Measurements from ENCODE around the gene ACY1. TPM values are rescaled to one million over a fixed set of nuclear protein-coding genes. Genes with fewer than 3 reads are reported as not detected.

ACY1 gene
- total RNA-seq, 1 experiment from 2014 or later: 50.3 TPM

DNA sequence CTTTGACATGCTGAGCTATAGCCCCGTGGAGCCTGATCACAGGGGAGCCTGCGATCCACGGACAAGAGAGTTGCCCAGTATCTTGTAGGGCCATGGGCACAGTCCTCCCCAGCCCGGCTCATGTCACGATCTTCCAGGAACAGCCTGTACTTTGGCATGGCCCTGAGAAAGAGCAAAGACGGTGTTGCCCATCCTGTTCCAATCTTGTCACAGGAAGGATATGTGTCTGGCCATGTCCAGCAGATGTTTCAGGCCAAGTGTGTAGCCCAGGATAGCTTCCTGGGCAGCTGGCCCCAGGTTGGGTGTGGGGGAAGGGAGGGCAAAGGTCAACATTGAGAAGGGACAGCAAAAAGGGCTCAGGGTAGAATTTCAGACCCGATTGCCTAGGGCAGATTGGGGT, 29.4 kb downstream of the ACY1 start:
- intact Hi-C loops (cut with micrococcal nuclease; ENCODE audit: unreplicated experiment) (no loop called here), in situ Hi-C loops (cut with HindIII; ENCODE audit: low pct_unique_long_range_greater_than_20kb, low sequenced_read_pairs) (no loop called here)
- no TSS peak for BruUV-seq (replicated peaks)
- Histone ChIP-seq H3K4me3 (ENCODE audit: low read depth in 2 of 2, low read length in 2 of 2) (no peak overlapping the region), H3K27me3 (ENCODE audit: control insufficient read depth, insufficient read depth, low read length) (no peaks in the 10 kb centered on the region), H3K36me3 (ENCODE audit: control insufficient read depth, insufficient read depth, low read length) (no peaks in the 10 kb centered on the region), H3K4me1 (ENCODE audit: control insufficient read depth, insufficient read depth, low read length) (no peaks in the 10 kb centered on the region), H3K9me3 (ENCODE audit: control insufficient read depth, insufficient read depth, low read depth, low read length) (no peaks in the 10 kb centered on the region), H3K27ac (ENCODE audit: low read length) (no peak overlapping the region)
- POLR2A ChIA-PET: no interaction called here
- ATAC-seq (no peak), DNase-seq (ENCODE audit: low read depth, low spot score) (no peak)
- TF ChIP-seq, protein P1, sequence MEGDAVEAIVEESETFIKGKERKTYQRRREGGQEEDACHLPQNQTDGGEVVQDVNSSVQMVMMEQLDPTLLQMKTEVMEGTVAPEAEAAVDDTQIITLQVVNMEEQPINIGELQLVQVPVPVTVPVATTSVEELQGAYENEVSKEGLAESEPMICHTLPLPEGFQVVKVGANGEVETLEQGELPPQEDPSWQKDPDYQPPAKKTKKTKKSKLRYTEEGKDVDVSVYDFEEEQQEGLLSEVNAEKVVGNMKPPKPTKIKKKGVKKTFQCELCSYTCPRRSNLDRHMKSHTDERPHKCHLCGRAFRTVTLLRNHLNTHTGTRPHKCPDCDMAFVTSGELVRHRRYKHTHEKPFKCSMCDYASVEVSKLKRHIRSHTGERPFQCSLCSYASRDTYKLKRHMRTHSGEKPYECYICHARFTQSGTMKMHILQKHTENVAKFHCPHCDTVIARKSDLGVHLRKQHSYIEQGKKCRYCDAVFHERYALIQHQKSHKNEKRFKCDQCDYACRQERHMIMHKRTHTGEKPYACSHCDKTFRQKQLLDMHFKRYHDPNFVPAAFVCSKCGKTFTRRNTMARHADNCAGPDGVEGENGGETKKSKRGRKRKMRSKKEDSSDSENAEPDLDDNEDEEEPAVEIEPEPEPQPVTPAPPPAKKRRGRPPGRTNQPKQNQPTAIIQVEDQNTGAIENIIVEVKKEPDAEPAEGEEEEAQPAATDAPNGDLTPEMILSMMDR (IDR thresholded peaks at IDR 0.05): no peak
- TF ChIP-seq TCF7L2 (IDR thresholded peaks at IDR 0.05; ENCODE audit: low read depth, low read length) (no peak), SIN3A (IDR thresholded peaks at IDR 0.05; ENCODE audit: borderline replicate concordance, insufficient read depth, low read depth, low read length) (no peak), POLR2AphosphoS5 (IDR thresholded peaks at IDR 0.05; ENCODE audit: low read depth, low read length) (no peak)
- TF ChIP-seq, protein P2, sequence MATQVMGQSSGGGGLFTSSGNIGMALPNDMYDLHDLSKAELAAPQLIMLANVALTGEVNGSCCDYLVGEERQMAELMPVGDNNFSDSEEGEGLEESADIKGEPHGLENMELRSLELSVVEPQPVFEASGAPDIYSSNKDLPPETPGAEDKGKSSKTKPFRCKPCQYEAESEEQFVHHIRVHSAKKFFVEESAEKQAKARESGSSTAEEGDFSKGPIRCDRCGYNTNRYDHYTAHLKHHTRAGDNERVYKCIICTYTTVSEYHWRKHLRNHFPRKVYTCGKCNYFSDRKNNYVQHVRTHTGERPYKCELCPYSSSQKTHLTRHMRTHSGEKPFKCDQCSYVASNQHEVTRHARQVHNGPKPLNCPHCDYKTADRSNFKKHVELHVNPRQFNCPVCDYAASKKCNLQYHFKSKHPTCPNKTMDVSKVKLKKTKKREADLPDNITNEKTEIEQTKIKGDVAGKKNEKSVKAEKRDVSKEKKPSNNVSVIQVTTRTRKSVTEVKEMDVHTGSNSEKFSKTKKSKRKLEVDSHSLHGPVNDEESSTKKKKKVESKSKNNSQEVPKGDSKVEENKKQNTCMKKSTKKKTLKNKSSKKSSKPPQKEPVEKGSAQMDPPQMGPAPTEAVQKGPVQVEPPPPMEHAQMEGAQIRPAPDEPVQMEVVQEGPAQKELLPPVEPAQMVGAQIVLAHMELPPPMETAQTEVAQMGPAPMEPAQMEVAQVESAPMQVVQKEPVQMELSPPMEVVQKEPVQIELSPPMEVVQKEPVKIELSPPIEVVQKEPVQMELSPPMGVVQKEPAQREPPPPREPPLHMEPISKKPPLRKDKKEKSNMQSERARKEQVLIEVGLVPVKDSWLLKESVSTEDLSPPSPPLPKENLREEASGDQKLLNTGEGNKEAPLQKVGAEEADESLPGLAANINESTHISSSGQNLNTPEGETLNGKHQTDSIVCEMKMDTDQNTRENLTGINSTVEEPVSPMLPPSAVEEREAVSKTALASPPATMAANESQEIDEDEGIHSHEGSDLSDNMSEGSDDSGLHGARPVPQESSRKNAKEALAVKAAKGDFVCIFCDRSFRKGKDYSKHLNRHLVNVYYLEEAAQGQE (IDR thresholded peaks at IDR 0.05; ENCODE audit: insufficient read depth in 1 of 2, low read depth in 2 of 2, low read length in 1 of 2): no peak
- CTCF ChIA-PET: no interaction called here

DNA sequence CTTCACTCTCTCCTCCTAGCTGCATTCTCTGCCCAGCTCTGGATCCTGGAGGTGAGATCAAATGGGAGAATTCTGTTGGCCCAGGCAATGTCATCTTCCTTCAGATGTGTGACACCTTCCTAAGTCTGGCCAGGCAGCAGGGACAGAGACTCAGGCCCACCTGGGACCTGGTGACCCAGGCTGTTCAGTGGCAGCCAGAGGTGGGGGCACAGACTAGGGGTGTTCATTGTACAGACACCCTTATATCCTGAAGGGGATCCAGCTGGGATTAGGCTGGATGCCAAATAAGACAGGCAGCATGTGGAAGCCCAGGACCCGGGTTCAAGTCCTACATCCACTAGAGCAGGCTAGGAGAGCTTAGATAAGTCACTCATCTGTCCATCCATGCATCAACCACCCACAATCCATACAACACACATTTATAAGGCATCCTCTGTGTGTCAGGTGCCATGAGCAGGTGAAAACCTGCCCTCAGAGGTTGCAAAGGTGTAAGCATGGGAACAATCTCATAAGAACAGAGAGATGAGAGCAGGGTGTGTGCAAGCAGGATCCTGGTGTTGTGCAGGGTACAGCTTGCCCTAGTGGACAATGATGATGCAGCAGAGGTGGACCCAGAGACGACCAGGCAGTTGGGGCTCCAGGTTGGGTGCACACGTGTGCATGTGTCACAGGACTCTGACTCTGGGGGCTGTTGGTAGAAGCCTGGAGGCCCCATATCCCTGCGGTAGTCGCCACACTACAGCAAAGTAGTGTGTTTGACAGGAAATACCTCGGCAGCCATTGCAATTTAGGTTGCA, 30.7 kb downstream of the ACY1 start:
- in situ Hi-C loops (cut with HindIII; ENCODE audit: low pct_unique_long_range_greater_than_20kb, low sequenced_read_pairs): no loop called here

More for the DNA sequence above, 30.7 kb downstream of the ACY1 start:
- intact Hi-C loops (cut with micrococcal nuclease; ENCODE audit: unreplicated experiment): no loop called here
- no peak for DNase-seq (ENCODE audit: low read depth, low spot score)
- Histone ChIP-seq H3K36me3 (ENCODE audit: control insufficient read depth, insufficient read depth, low read length) (no peaks in the 10 kb centered on the region), H3K27ac (ENCODE audit: low read length) (no peak overlapping the region), H3K27me3 (ENCODE audit: control insufficient read depth, insufficient read depth, low read length) (no peaks in the 10 kb centered on the region), H3K4me1 (ENCODE audit: control insufficient read depth, insufficient read depth, low read length) (no peaks in the 10 kb centered on the region), H3K4me3 (ENCODE audit: low read depth in 2 of 2, low read length in 2 of 2) (no peak overlapping the region), H3K9me3 (ENCODE audit: control insufficient read depth, insufficient read depth, low read depth, low read length) (no peaks in the 10 kb centered on the region)
- TF ChIP-seq, protein P2 (IDR thresholded peaks at IDR 0.05; ENCODE audit: insufficient read depth in 1 of 2, low read depth in 2 of 2, low read length in 1 of 2): no peak
- TF ChIP-seq, protein P1 (IDR thresholded peaks at IDR 0.05): no peak
- TF ChIP-seq SIN3A (IDR thresholded peaks at IDR 0.05; ENCODE audit: borderline replicate concordance, insufficient read depth, low read depth, low read length): no peak
- TF ChIP-seq POLR2AphosphoS5 (IDR thresholded peaks at IDR 0.05; ENCODE audit: low read depth, low read length): no peak
- no peak for ATAC-seq
- CTCF ChIA-PET: interaction anchor here (1.1 kb wide), 1 partner anchor 26 kb away, joined by 3 read pairs; no protein-coding TSS in a partner anchor
- no TSS peak for BruUV-seq (replicated peaks)
- POLR2A ChIA-PET: no interaction called here

All from Panc1 (cell line).